ES-I3 (cell line): ENCODE results near the gene HAND2.
A peak's percentile ranks its signal among the peaks of the same experiment; 100 is the strongest.

Source experiments
- H3K36me3 ChIP-seq: 2 replicates; pipeline ENCODE4 v1.6.1; 2013; ENCODE audit warnings: mild to moderate bottlenecking, low read length, control low read depth, moderate library complexity; ENCODE audit not compliant: insufficient read depth
- H3K4me1 ChIP-seq: 2 replicates; pipeline ENCODE4 v1.6.1; 2013; ENCODE audit warnings: mild to moderate bottlenecking, control low read depth, low read length; ENCODE audit not compliant: insufficient read depth
- H3K9ac ChIP-seq: 2 replicates; pipeline ENCODE4 v1.6.1; 2013; ENCODE audit warnings: low read depth, mild to moderate bottlenecking, low read length, moderate library complexity
- H3K9me3 ChIP-seq: 2 replicates; pipeline ENCODE4 v1.6.1; 2013; ENCODE audit warnings: mild to moderate bottlenecking, low read length, moderate library complexity; ENCODE audit not compliant: control insufficient read depth, insufficient read depth

Gene HAND2

DNA sequence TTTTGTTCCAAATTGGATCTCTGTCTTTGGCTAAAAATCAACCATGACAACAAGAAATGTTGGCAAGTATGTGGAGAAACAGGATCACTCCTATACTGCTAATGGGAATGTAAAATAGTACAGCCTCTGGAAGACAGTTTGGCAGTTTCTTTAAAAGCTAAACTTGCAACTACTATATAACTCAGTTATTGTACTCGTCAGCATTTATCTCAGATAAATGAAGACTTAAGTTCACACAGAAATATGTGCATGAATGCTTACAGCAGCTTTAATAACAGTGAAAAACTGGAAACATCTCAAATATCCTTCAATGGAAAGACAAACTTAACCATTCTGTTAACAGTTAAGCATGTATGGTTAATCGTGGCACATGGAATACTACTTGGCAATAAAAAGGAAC, 15.4 kb upstream of the HAND2 start:
- no peaks in the 10 kb centered on the region; the same call in 1 of the 2 replicates for H3K9me3 ChIP-seq

DNA sequence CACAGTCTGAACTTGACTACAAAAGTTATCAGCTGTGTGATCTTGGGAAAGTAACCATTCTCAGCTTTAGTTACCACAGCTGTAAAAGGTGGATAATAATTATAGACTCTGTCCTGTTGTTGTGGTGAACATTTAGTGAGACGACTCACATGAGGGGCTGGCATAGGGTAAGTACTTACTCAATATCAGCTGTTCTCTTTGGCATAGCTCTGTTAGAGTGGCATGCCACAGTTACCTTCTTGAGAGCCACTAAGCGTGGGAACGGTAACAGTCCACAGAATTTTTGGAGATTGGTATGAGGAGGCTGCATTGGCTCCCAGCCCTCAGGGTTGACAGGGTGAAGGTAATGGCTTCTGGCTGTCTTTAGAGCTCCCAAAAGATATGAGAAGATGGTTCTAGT, 13.2 kb upstream of the HAND2 start:
- Histone ChIP-seq H3K9me3 (no peaks in the 10 kb centered on the region; the same call in 1 of the 2 replicates), H3K9ac (no peak overlapping the region), H3K36me3 (no peaks in the 10 kb centered on the region), H3K4me1 (no peaks in the 10 kb centered on the region)

More for the DNA sequence above, 15.4 kb upstream of the HAND2 start:
- no peaks in the 10 kb centered on the region for H3K4me1 ChIP-seq
- H3K36me3 ChIP-seq = no peaks in the 10 kb centered on the region
- H3K9ac ChIP-seq = no peak overlapping the region

DNA sequence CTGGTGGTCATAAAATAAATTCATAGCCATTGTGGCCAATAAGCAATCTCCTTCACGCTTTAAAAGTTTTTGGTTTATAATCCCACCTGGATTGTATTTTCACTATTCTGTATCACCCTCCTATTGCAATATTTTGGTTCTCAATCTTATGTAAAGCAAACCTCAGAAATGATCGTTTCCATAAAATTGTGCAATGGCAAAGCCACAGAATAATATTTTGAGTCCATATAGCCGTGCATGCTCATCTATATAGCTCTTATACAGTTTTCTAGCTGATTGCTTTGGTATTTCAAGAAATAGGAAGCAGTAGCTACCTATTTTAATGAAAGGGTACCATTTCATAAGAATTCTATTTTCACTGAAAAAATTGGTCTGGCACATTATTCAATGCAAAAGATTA, 10.0 kb upstream of the HAND2 start:
- H3K36me3 ChIP-seq = no peaks in the 10 kb centered on the region
- no peak overlapping the region for H3K9ac ChIP-seq

DNA sequence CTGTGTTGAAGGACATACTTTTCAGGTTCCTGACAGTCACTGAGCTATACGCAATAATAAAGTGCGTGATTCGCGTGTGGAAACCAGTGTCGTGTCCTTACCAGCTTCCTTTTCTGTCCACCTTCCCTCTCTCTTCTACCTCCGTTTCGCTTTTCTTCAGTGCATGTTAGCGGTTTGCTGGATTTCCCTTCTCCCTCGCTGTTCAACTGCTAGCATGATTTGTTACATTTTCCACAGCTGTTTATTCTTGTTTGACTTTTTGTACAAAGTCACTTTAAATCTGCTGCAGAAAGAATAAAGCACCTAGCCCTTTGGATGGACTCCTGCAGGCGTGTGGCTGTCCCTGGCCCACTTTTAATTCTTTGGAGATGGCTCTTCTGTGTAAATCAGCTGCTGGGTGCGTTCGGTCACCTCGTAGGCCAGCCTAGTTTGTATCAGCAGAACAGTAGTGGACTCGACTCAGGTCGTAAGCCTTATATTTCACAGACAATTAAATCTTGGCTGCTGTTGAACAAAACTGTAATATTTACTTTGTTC, 8.9 kb upstream of the HAND2 start:
- Histone ChIP-seq H3K4me1 (no peaks in the 10 kb centered on the region), H3K36me3 (no peaks in the 10 kb centered on the region), H3K9me3 (no peaks in the 10 kb centered on the region; the same call in 1 of the 2 replicates), H3K9ac (peak overlapping the region; percentile 12; the same call in 1 of the 2 replicates)

More for the DNA sequence above, 10.0 kb upstream of the HAND2 start:
- no peaks in the 10 kb centered on the region; the same call in 1 of the 2 replicates for H3K9me3 ChIP-seq
- no peaks in the 10 kb centered on the region for H3K4me1 ChIP-seq

DNA sequence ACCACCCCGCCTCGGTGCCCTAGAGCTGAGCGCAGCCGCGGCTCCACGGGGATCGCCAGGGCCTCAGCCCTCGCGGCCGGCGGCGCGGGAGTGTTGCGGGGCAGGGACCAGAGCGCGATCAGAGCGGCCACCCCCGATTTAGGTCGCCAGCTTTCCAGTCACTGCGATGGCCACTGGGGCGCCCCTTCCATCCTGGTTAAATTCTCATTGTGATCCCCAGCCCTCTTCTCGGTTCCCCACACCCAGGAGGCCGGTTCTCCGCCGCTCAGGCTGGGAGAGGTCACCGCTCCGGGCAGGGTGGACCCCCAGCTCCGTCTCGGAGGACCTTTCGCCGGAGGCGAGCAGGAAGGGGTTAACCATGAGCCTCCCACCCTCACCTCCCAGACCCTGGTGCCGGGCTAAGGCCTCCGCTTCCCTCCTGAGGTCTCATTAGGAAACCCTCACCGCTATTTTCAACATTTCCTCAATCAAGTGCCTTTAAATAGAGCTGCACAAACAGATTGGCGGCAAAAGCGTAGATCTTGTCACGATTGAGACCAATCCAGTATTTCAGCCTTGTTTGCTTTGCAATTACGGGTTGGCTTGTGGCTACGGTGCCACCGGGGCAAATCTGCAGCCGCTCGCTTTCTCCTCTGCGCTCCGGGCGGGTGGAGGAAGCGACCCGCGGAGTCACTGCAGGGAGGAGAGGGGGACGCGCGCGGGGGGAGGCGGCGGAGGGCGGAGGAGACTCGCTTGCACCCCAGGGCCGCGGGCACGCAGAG, 8.3 kb upstream of the HAND2 start:
- H3K36me3 ChIP-seq = no peaks in the 10 kb centered on the region
- no peaks in the 10 kb centered on the region for H3K4me1 ChIP-seq
- no peaks in the 10 kb centered on the region; the same call in 1 of the 2 replicates for H3K9me3 ChIP-seq
- H3K9ac ChIP-seq = peak overlapping the region; percentile 12; the same call in 1 of the 2 replicates

DNA sequence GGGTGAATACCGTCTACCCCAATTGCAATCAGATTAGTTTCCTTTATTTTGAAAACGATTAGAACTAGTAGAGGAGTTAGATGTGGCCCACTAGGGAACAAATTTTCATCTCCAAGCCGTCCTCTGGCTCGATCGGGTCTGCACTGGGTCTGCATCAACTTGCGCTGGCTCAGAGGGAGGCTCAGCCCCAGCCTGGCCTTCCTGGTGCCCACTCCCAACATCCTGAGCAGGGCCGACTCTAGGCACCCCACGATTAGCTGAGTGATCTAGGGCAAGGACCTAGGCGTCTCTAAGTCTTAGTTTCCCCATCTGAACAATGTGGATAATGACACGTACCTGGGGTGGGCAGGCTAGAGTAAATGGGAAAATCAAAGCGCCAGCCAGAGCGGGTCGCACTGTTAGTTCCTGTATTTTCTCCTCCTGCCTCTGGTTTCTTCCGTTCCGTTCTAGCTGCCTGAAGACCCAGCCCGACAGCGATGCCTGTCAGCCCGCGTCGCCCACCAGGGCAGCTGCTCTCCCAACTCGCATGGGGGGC, 7.7 kb upstream of the HAND2 start:
- Histone ChIP-seq H3K9ac (peak overlapping the region; percentile 12; the same call in 1 of the 2 replicates), H3K4me1 (no peaks in the 10 kb centered on the region), H3K36me3 (no peaks in the 10 kb centered on the region), H3K9me3 (no peaks in the 10 kb centered on the region; the same call in 1 of the 2 replicates)

DNA sequence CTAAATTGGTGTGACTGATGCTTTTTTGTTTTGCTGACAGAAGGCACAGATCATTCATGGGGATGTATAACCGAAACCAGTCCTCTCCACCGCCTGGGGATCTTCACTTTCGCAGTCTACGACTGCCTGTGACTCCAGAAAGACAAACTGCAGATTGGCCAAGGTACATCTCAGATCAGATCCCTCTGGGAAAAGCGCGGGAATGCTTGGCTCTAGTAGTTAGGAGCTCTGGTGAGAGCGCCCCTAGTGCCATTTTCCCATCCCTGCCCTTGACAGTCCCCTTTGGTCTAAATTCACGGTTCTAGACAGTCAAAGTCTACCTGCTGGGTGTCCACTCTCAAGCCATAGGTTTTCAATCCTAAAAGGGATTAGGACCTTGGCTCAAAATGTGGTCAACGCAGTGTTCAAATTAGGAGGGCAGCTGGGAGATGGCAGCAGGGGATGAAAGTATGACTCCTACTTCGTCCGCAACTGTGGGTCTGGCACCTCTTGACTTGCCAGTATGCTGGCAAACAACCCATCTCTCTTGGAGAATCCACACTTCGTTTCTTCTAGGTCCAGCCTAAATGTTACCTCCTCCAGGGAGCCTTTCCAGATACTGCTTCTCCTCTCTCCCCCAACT, 6.9 kb upstream of the HAND2 start:
- no peaks in the 10 kb centered on the region; the same call in 1 of the 2 replicates for H3K9me3 ChIP-seq
- no peaks in the 10 kb centered on the region for H3K36me3 ChIP-seq
- no peak overlapping the region for H3K9ac ChIP-seq
- H3K4me1 ChIP-seq = no peaks in the 10 kb centered on the region

DNA sequence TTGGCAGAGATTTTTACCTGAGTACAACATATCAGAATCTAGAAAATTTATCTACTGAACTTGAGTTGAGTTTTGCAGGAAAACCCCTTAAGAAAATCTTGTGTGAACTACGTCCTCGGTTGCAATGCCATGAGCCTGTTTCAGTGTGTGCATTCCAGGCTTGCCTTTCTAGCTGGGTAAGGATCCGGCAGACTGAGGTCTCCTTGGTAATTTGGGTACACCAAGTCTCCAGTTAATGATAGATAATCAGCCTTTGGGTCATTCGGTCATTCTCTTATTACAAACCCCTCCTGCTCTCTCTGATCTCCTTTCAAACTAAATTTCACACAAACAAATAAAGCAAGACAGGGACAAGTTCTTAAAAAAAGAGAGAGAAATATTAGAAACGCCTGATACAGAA, 5.9 kb upstream of the HAND2 start:
- H3K9ac ChIP-seq = no peak overlapping the region

DNA sequence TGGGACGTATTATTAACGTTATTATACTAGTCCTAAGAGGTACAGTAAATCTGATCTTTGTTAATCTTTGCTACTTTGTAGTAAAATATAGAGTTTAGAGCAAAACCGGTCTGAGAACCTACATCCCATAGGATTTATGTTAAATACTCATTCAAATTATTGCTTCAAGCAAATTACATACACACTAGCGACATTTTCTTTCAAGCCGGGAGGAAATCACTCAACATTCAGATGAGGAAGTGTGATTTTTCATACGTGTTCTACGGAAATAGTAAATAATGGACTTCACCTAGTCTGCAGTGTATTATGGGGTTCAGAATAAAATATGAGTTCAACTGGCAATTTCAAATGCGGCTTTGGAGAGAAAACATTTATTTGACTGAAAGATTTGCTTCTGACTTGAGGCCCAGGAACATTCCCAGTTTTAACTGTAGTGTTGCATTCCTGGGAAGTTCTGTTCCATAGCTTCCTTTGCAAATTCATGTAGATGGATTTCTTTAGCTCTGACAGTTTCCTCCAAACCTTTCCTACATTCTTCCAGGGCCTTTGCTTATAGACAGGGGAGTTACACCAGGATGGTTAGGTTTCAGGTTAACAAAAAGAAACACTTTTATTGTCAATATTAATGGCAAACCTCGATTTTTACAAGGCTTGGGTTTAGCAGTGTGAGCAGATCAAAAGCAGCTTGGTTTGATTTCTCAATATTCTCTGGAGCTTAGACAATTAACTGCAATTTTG, 5.3 kb upstream of the HAND2 start:
- Histone ChIP-seq H3K9ac (no peak overlapping the region), H3K4me1 (no peaks in the 10 kb centered on the region), H3K9me3 (no peaks in the 10 kb centered on the region), H3K36me3 (no peaks in the 10 kb centered on the region)

More for the DNA sequence above, 5.9 kb upstream of the HAND2 start:
- Histone ChIP-seq H3K9me3 (no peaks in the 10 kb centered on the region; the same call in 1 of the 2 replicates), H3K36me3 (no peaks in the 10 kb centered on the region), H3K4me1 (no peaks in the 10 kb centered on the region)

DNA sequence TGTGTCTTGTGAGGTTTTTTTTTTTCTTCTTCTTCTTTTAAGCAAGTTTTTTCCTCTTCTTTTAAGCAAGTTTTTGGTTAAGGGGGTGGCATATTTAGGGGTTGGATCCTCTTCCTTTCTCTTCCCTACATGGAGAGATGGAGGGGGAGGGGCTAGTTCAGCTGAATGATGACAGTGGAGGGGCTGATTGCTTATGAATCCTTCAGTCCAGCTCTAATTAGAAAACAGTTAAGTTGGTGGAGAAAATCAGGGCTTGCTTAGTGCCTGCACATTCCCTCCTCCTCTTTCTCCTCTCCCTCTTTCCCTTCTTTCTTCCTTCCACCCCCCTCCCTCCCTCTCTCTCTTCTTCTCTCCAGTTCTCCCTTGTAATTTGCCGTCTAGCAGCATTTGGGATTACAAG, 4.4 kb upstream of the HAND2 start:
- H3K9ac ChIP-seq = no peak overlapping the region
- no peaks in the 10 kb centered on the region for H3K4me1 ChIP-seq
- no peaks in the 10 kb centered on the region for H3K36me3 ChIP-seq
- no peaks in the 10 kb centered on the region for H3K9me3 ChIP-seq

DNA sequence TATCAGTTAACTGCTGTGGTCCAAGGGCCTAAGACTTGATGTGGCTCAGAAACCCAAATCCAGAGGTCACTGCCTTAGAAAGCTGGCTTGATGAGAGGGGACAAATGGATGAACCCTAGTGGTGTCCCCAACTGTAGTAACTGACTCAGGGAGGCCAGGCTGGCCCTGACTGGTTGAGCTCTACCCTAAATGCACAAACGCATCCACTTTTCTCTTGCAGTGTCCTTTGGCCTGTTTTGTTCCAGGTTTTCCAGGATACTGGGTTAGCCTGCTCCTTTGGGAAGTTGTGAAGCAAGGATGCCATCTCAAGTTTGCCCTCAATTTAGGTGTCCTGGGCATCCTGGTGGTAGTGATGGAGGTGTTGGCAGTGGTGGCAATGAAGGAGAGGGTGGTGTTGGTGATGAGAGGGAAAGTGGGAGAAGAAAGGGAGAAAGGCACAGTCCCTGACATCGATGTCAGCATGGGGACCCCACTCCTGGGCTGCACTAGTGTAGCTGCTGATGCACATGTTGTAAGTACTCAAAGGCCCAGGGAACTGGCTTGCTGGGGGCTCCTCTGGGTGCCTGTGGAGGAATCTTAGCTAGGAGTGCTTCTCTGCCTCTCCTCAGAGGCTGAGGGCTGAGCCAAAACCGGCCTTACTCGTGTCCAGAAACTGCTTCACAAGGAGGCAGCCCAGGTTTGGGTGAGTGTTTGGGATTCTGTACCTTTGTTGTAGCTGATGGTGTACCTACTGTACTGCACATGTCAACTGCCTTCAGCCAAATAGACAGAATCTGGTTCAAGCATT, 2.9 kb upstream of the HAND2 start:
- no peaks in the 10 kb centered on the region for H3K4me1 ChIP-seq
- H3K9me3 ChIP-seq = no peaks in the 10 kb centered on the region
- H3K9ac ChIP-seq = no peak overlapping the region
- no peaks in the 10 kb centered on the region for H3K36me3 ChIP-seq

DNA sequence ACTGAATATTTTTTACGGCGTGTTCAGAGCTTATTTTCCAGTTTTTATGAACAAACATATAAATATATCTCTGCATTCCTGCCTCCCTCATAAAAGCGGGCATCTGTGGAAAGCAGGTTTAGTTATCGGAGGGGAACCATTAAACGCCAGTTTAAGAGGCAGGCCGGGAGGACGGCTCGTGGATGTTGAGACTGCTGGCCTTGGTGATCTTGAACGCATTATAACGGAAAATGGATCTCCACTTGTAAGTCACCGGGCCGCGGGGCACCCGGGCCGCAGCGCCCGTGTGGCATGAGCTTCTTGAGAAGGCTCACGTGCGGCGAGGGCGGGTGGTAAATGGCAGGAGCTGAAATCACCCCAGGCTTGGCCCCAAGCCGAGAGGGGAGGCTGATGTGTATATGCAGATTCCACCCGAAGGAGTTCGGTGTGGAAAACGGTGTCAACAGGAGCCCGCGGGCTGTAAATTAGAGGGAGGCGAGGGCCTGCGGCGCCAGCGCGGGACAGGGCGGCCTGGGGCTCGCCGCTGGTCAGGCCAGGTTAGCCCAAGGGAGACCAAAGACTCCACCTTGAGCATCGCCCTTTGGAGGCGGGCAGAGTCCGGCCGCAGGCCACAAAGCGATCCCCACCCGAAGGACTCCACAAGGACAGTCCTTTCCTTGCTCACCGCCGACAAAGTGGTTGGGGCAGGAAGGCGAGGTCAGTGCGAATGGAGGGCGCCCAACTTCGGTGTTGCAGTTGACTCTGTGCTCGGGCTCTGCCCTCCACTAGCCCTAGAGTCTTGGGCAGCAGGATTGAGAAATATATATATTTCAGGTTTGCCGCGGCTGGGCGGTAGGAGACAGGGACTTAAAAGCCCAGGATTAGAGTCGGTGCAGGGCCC, 1.3 kb upstream of the HAND2 start:
- no peaks in the 10 kb centered on the region for H3K4me1 ChIP-seq
- no peak overlapping the region for H3K9ac ChIP-seq
- H3K9me3 ChIP-seq = no peaks in the 10 kb centered on the region
- H3K36me3 ChIP-seq = no peaks in the 10 kb centered on the region
